Retinal pigment epithelial cell (primary cell): ENCODE results near the gene TMEM167A.
A peak's percentile ranks its signal among the peaks of the same experiment; 100 is the strongest.

Experiments
- DNase-seq: peaks from one replicate; pipeline ENCODE4 v3.0.0-alpha.2; 2010; ENCODE audit warnings: low read depth
- H3K4me3 ChIP-seq: 2 replicates; pipeline ENCODE4 v1.5.1; 2011; ENCODE audit warnings: mild to moderate bottlenecking, low read length, control low read depth, moderate library complexity
- CTCF ChIP-seq: conservative IDR thresholded peaks from 2 replicates; pipeline ENCODE4 v1.5.1; 2011; ENCODE audit warnings: low read depth, low read length, control low read depth, inconsistent platforms

TMEM167A gene

GRCh38 chr5:83076742-83077661 lies at the start of gene TMEM167A, which contains the start of gene XRCC4:
Gene TMEM167A (minus strand): TSS chr5:83077394. CDS start chr5:83077323, 71 bp downstream.
Gene XRCC4 (plus strand): TSS chr5:83077547. CDS start chr5:83104920, 27,373 bp downstream.
- peak within 1 kb of the TSS; percentile 98 for H3K4me3 ChIP-seq
- DNase-seq: peak; percentile 97
- no peak for TF ChIP-seq CTCF

GRCh38 chr5:83126501-83126900 lies 49.3 kb upstream of the TMEM167A start:
- no peak overlapping the region for H3K4me3 ChIP-seq
- TF ChIP-seq CTCF: no peak
- DNase-seq: no peak

- DNase-seq: no peak
- no peak for TF ChIP-seq CTCF
- no peak overlapping the region for H3K4me3 ChIP-seq
Observed at GRCh38 chr5:83125560-83125959, 48.4 kb upstream of the TMEM167A start.

- no peak for DNase-seq
- no peak for TF ChIP-seq CTCF
Observed at GRCh38 chr5:83124593-83124992, 47.4 kb upstream of the TMEM167A start.

DNA sequence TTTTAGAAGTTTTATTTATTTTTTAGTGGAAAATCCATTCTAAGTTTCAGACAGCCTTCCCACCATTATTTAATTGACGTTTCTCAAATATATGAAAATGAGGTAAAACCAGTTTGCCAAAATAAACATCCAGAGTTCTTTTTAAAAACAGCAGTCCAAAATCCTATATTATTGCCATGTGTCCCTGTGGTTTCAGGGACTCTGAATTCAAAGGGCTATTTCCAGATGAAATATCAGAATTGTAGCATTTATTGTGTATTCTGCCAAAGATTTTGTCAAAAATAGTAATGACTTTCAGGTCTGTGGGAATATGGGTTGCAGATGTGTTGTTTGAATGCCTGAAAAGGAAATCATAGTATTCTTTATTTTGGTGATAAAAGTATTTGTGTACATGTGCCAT lies 41.8 kb upstream of the TMEM167A start:
- no peak for DNase-seq
- TF ChIP-seq CTCF: no peak
- no peak overlapping the region for H3K4me3 ChIP-seq

More at GRCh38 chr5:83124593-83124992, 47.4 kb upstream of the TMEM167A start:
- H3K4me3 ChIP-seq: no peak overlapping the region

DNA sequence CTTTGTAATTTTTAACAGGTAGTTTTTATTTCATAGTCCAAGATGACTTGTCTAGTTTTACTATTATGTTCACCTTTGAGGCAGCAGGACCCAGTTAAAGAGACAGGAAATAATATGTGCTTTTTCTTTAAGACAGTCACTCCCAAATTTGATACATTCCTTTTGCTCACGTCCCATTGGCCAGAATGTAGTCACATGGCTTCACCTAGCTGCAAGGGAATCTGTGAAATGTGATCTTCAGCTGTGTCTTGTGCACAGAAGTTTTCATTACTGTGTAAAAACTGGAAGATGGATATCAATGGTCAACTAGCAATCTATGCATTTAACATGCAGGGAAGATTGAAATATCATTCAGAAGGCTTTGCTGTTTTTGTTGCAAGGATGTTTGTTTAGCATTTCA lies 41.3 kb upstream of the TMEM167A start:
- no peak for TF ChIP-seq CTCF
- no peak for DNase-seq

DNA sequence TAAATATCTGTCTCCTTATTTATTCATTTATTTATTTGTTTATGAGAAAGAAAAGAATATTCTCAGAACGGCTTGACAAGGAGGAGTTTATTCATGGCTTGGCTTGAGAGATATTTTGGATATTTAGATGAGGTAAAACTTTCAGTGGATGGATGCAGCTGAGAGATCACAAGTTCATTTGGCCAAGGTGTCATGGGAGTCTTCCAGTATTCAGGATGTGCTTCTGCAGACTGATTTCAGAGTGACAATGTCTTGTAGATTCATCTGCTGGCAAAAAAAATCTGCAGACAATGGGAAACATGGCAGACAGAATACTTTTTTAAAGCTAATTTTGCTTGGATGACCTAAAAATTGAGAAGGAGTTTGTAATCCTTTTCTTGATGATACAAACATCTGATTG lies 38.6 kb upstream of the TMEM167A start:
- TF ChIP-seq CTCF: no peak
- DNase-seq: no peak
- H3K4me3 ChIP-seq: no peak overlapping the region

More for the DNA sequence above, 41.3 kb upstream of the TMEM167A start:
- no peak overlapping the region for H3K4me3 ChIP-seq
